Liver (tissue), 9 donors: Measurements from ENCODE around the gene TPGS1. TPM values are rescaled to one million over a fixed set of nuclear protein-coding genes. Genes with fewer than 3 reads are reported as not detected.

ENCODE experiments used
- DNase-seq: peaks from one replicate; pipeline ENCODE4 v3.0.0-alpha.2; 2017; ENCODE audit warnings: low spot score
- H3K27ac ChIP-seq, 2 donors: one replicate each; pipeline ENCODE4 v1.7.0; 2013; ENCODE audit warnings: inconsistent platforms in 2 of 2, low read length in 2 of 2, control low read depth in 1 of 2, low read depth in 1 of 2, mild to moderate bottlenecking in 1 of 2
- H3K27me3 ChIP-seq, 4 donors: one replicate each; pipeline versions ENCODE4 v1.6.1 to v1.7.0; 2013; ENCODE audit warnings: low read length in 3 of 4, inconsistent platforms in 1 of 4, mild to moderate bottlenecking in 1 of 4, moderate library complexity in 1 of 4; ENCODE audit not compliant: control insufficient read depth in 4 of 4, insufficient read depth in 4 of 4
- H3K36me3 ChIP-seq, 4 donors: one replicate each; pipeline versions ENCODE4 v1.6.1 to v1.7.0; 2013; ENCODE audit warnings: low read length in 3 of 4, mild to moderate bottlenecking in 3 of 4, low read depth in 1 of 4, moderate library complexity in 1 of 4; ENCODE audit not compliant: control insufficient read depth in 4 of 4, insufficient read depth in 3 of 4
- H3K4me1 ChIP-seq, 4 donors: one replicate each; pipeline versions ENCODE4 v1.6.1 to v1.7.0; 2013; ENCODE audit warnings: low read length in 3 of 4, mild to moderate bottlenecking in 3 of 4, moderate library complexity in 1 of 4; ENCODE audit not compliant: control insufficient read depth in 4 of 4, insufficient read depth in 4 of 4
- H3K4me3 ChIP-seq, 3 donors: one replicate each; pipeline versions ENCODE4 v1.6.1 to v1.7.0; 2013; ENCODE audit warnings: low read length in 3 of 3, control low read depth in 1 of 3, low read depth in 1 of 3, mild to moderate bottlenecking in 1 of 3
- H3K9ac ChIP-seq, 2 donors: one replicate each; pipeline ENCODE4 v1.7.0; 2013; ENCODE audit warnings: low read length in 2 of 2, mild to moderate bottlenecking in 2 of 2, moderate library complexity in 2 of 2, control low read depth in 1 of 2, low read depth in 1 of 2
- H3K9me3 ChIP-seq, 4 donors: one replicate each; pipeline versions ENCODE4 v1.6.1 to v1.7.0; 2013; ENCODE audit warnings: low read length in 3 of 4; ENCODE audit not compliant: control insufficient read depth in 4 of 4
- CTCF ChIP-seq: fragments of 150-350 bp; IDR thresholded peaks from 2 replicates; pipeline ENCODE4 v1.5.1; 2017; ENCODE audit warnings: improper control_type of control experiment, low read depth, low read length; ENCODE audit not compliant: missing input control
- EGR1 ChIP-seq, 2 donors: IDR thresholded peaks; 2 replicates each; pipeline ENCODE4 v1.6.1; 2016 to 2018; ENCODE audit warnings: antibody characterized with exemption in 2 of 2, low read depth in 2 of 2
- FOXA1 ChIP-seq: IDR thresholded peaks from 2 replicates; pipeline ENCODE4 v1.6.1; 2016; ENCODE audit warnings: antibody characterized with exemption
- GABPA ChIP-seq, 2 donors: IDR thresholded peaks in 1 of 2; conservative IDR thresholded peaks in 1 of 2; 2 replicates each; pipeline ENCODE4 v1.6.1; 2016; ENCODE audit warnings: antibody characterized with exemption in 2 of 2, mild to moderate bottlenecking in 1 of 2, moderate library complexity in 1 of 2
- HNF4A ChIP-seq, 2 donors: conservative IDR thresholded peaks; 2 replicates each; pipeline ENCODE4 v1.6.1; 2016; ENCODE audit warnings: antibody characterized with exemption in 2 of 2, mild to moderate bottlenecking in 2 of 2
- NR2F2 ChIP-seq: IDR thresholded peaks from 2 replicates; pipeline ENCODE4 v1.6.1; 2016; ENCODE audit warnings: antibody characterized with exemption
- SP1 ChIP-seq: IDR thresholded peaks from 2 replicates; pipeline ENCODE4 v1.6.1; 2018; ENCODE audit warnings: antibody characterized with exemption, mild to moderate bottlenecking
- whole genome bisulfite sequencing: extraction: QIAGEN DNeasy Blood & Tissue Kit; methylation state at CpG from one replicate; pipeline ENCODE4 v1.1.7; 2013; 5-methylcytosine and 5-hydroxymethylcytosine counted together
- polyA plus RNA-seq, 2 donors: library from polyadenylated mRNA; stranded (reverse) in 1 of 2; unstranded in 1 of 2; fragments of 200-250 nt in 1 of 2; fragments of >200 nt in 1 of 2; fragmentation: Nextera tagmentation in 1 of 2; extraction: Ambion mirVana in 1 of 2; gene quantifications; one replicate each; pipeline versions ENCODE4 v1.2.1 to v1.2.3, GENCODE V29; 2013 to 2015
- total RNA-seq, 2 donors: library from RNA; depleted of rRNA; stranded (reverse); fragments of >200 nt; gene quantifications; one replicate each; pipeline ENCODE4 v1.2.3, GENCODE V29; 2014
- TF ChIP-seq, protein P1 (sequence below): IDR thresholded peaks from 2 replicates; pipeline ENCODE4 v1.6.1; 2016; ENCODE audit warnings: antibody characterized with exemption
- TF ChIP-seq, protein P2 (sequence below): IDR thresholded peaks from 2 replicates; pipeline ENCODE4 v1.6.1; 2016; ENCODE audit warnings: antibody characterized with exemption, mild to moderate bottlenecking
- donor health status: healthy.
- donor health status: healthy.
- donor health status: healthy.
- donor health status: healthy.
- donor health status: healthy.

The TPGS1 gene
- total and polyA plus RNA-seq, 4 donors: 1.7 to 15.5 (median 14.7) TPM

- DNase-seq: peak; percentile 96
- no peaks in the 10 kb centered on the region for H3K9me3 ChIP-seq
- H3K9ac ChIP-seq: peak overlapping the region; percentile 71 to 88
- peak overlapping the region; percentile 90 to 91 for H3K27ac ChIP-seq
- no peaks in the 10 kb centered on the region for H3K36me3 ChIP-seq
- WGBS: under 1% methylated on average over 113 of the region's 114 CpGs
- peak overlapping the region; percentile 81 to 86 (median 83) for H3K4me3 ChIP-seq
- peaks cover 0 to 11% (median 4%) of the 10 kb centered on the region in 4 donors for H3K4me1 ChIP-seq
- no peaks in the 10 kb centered on the region for H3K27me3 ChIP-seq
- no peak for TF ChIP-seq FOXA1
- peak; percentile 16 for TF ChIP-seq NR2F2
- TF ChIP-seq EGR1 (IDR thresholded peaks at IDR 0.05; ENCODE audit: low read depth in 2 of 2): peak in 1 of 2 donors; percentile 13
- TF ChIP-seq GABPA (IDR thresholded peaks at IDR 0.05 in 1 of 2, conservative IDR thresholded peaks at IDR 0.05 in 1 of 2): peak in 1 of 2 donors; percentile 57
- TF ChIP-seq SP1: no peak
- TF ChIP-seq HNF4A (conservative IDR thresholded peaks at IDR 0.05): peak in 1 of 2 donors; percentile 46
These were observed 18.5 kb upstream of the TPGS1 start for GRCh38 chr19:488505-489417.

DNA sequence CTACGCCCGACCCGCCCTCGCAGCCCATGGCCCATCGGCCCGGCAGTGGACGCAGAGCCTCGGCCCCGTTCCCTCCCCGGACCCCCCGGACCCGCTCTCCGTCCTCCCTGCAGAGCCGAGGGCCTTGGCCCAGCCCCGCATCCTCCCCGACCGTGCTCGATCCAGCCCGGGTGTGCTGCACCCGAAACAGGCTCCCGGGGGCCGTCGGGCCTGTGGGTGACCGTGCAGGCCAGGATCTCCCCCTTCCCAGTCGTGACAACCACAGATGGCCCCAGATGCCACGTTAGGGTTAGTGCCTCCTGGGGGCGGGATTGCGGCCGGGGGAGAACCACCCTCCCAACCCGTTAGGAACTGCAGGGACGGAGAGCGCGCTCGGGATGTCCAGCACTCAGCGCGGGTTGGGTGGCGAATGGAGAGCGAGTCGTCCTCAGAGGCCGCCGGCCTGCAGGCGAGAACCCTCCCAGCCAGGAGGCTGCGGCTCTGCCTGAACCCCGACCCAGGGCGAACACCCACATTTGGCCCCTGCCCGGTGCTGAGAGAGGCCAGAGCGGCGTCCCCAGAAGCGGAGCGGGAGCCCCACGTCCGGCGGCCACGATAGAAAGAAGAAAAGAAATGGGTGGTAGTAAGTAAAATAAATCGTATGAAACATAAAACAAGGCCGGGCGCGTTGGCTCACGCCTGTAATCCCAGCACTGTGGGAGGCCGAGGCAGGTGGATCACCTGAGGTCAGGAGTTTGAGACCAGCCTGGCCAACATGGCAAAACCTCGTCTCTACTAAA lies 17.7 kb upstream of the TPGS1 start:
- no peaks in the 10 kb centered on the region for H3K36me3 ChIP-seq
- no peaks in the 10 kb centered on the region for H3K9me3 ChIP-seq
- H3K4me1 ChIP-seq: peaks cover 0 to 11% (median 4%) of the 10 kb centered on the region in 4 donors
- TF ChIP-seq, protein P1, sequence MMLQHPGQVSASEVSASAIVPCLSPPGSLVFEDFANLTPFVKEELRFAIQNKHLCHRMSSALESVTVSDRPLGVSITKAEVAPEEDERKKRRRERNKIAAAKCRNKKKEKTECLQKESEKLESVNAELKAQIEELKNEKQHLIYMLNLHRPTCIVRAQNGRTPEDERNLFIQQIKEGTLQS: no peak
- TF ChIP-seq, protein P2, sequence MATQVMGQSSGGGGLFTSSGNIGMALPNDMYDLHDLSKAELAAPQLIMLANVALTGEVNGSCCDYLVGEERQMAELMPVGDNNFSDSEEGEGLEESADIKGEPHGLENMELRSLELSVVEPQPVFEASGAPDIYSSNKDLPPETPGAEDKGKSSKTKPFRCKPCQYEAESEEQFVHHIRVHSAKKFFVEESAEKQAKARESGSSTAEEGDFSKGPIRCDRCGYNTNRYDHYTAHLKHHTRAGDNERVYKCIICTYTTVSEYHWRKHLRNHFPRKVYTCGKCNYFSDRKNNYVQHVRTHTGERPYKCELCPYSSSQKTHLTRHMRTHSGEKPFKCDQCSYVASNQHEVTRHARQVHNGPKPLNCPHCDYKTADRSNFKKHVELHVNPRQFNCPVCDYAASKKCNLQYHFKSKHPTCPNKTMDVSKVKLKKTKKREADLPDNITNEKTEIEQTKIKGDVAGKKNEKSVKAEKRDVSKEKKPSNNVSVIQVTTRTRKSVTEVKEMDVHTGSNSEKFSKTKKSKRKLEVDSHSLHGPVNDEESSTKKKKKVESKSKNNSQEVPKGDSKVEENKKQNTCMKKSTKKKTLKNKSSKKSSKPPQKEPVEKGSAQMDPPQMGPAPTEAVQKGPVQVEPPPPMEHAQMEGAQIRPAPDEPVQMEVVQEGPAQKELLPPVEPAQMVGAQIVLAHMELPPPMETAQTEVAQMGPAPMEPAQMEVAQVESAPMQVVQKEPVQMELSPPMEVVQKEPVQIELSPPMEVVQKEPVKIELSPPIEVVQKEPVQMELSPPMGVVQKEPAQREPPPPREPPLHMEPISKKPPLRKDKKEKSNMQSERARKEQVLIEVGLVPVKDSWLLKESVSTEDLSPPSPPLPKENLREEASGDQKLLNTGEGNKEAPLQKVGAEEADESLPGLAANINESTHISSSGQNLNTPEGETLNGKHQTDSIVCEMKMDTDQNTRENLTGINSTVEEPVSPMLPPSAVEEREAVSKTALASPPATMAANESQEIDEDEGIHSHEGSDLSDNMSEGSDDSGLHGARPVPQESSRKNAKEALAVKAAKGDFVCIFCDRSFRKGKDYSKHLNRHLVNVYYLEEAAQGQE: peak; percentile 59
- no peak for TF ChIP-seq CTCF
- 14% methylated on average over 61 of the region's 61 CpGs for WGBS
- H3K27ac ChIP-seq: peak overlapping the region; percentile 90 to 91
- peak overlapping the region; percentile 30 to 86 (median 81) for H3K4me3 ChIP-seq
- no peak for DNase-seq
- H3K27me3 ChIP-seq: no peaks in the 10 kb centered on the region
- H3K9ac ChIP-seq: peak overlapping the region in 1 of 2 donors; percentile 45
